Activated CD8-positive, alpha-beta T cell treated with anti-CD3 and anti-CD28 coated beads for 36 hours (primary cell): ENCODE results near the gene INTS3. TPM values are rescaled to one million over a fixed set of nuclear protein-coding genes. Genes with fewer than 3 reads are reported as not detected.

Experiments used
- ATAC-seq: fragments of 200-7000 bp; cut with Tn5 transposase; one replicate; pipeline ENCODE4 v1.10.0; 2021; ENCODE audit warnings: mild to moderate bottlenecking, moderate library complexity
- CTCF ChIA-PET: fragments of 350-600 bp; sonication (Branson Sonifier 250); formaldehyde crosslinking; loops from one replicate; lab custom pipeline; 2021; ENCODE audit warnings: antibody characterized with exemption; lab: Charles Lee
- POLR2A ChIA-PET: fragments of 350-600 bp; sonication (Branson Sonifier 250); formaldehyde crosslinking; loops from one replicate; lab custom pipeline; 2021; ENCODE audit warnings: antibody characterized with exemption; lab: Charles Lee
- DNase-seq: peaks from one replicate; pipeline ENCODE4 v3.0.0-alpha.2; 2020
- H3K27ac Mint-ChIP-seq: one replicate; pipeline ENCODE4 v1.8.0; 2021; ENCODE audit warnings: mild to moderate bottlenecking, mixed read lengths
- H3K27me3 Mint-ChIP-seq: one replicate; pipeline ENCODE4 v1.8.0; 2021; ENCODE audit warnings: mixed read lengths
- H3K36me3 Mint-ChIP-seq: one replicate; pipeline ENCODE4 v1.8.0; 2021; ENCODE audit warnings: low read depth, mixed read lengths
- H3K4me1 Mint-ChIP-seq: one replicate; pipeline ENCODE4 v1.8.0; 2021; ENCODE audit warnings: low read depth, mixed read lengths
- H3K4me3 Mint-ChIP-seq: one replicate; pipeline ENCODE4 v1.8.0; 2021; ENCODE audit warnings: mild to moderate bottlenecking, moderate library complexity, mixed read lengths
- H3K9me3 Mint-ChIP-seq: one replicate; pipeline ENCODE4 v1.8.0; 2021; ENCODE audit warnings: mixed read lengths
- CTCF ChIP-seq: fragments of 200-600 bp; IDR thresholded peaks from one replicate; pipeline ENCODE4 v1.8.0; 2022; ENCODE audit warnings: antibody characterized with exemption, mild to moderate bottlenecking
- intact Hi-C: fragments of 100-400 bp; cut with micrococcal nuclease; formaldehyde crosslinking; loops from one replicate; pipeline ENCODE4 v1.10.0; 2022
- total RNA-seq, 2 experiments: library from RNA; stranded (reverse); gene quantifications; one replicate each; pipeline ENCODE4 v1.2.3, GENCODE V29; 2021

Gene INTS3
- total RNA-seq, 2 experiments from 2014 or later = 45.0 to 45.5 TPM

GRCh38 chr1:153790313-153790965, 62.6 kb downstream of the INTS3 start:
- POLR2A ChIA-PET = interaction anchor here (0.6 to 2.6 kb wide), 6 partner anchors 9 to 200 kb away, joined by 3 to 11 read pairs (median 4); partner anchors contain the start of genes CREB3L4 and RPS27
- CTCF ChIA-PET = interaction anchor here (1.0 to 1.7 kb wide), 6 partner anchors 8 to 196 kb away, joined by 3 to 5 read pairs (median 4); partner anchors contain the start of genes DENND4B, RAB13 and SLC27A3
- no peak for DNase-seq
- TF ChIP-seq CTCF = no peak
- no peaks in the 10 kb centered on the region for H3K36me3 Mint-ChIP-seq
- no peaks in the 10 kb centered on the region for H3K9me3 Mint-ChIP-seq
- intact Hi-C loops = no loop called here
- H3K27ac Mint-ChIP-seq = peak overlapping the region; percentile 80
- peaks cover 2% of the 10 kb centered on the region for H3K27me3 Mint-ChIP-seq
- peak overlapping the region; percentile 43 for H3K4me3 Mint-ChIP-seq
- peaks cover 33% of the 10 kb centered on the region for H3K4me1 Mint-ChIP-seq
- no peak for ATAC-seq

- ChIA-PET CTCF (interaction anchor here (1.0 to 3.2 kb wide), 4 partner anchors 16 to 196 kb away, joined by 3 to 10 read pairs (median 4); partner anchors contain the start of genes DENND4B, RAB13 and SLC27A3), POLR2A (interaction anchor here (1.0 to 2.6 kb wide), 8 partner anchors 10 to 199 kb away, joined by 3 to 11 read pairs (median 4); partner anchors contain the start of genes CREB3L4 and RPS27)
- DNase-seq (peak; percentile 62), ATAC-seq (peak; percentile 91)
- Mint-ChIP-seq H3K36me3 (no peaks in the 10 kb centered on the region), H3K27ac (peak overlapping the region; percentile 80), H3K27me3 (peaks cover 2% of the 10 kb centered on the region), H3K4me1 (peaks cover 33% of the 10 kb centered on the region), H3K9me3 (no peaks in the 10 kb centered on the region), H3K4me3 (peak overlapping the region; percentile 43)
- intact Hi-C loops = no loop called here
- no peak for TF ChIP-seq CTCF
Measured at GRCh38 chr1:153790966-153791647, 63.3 kb downstream of the INTS3 start.

DNA sequence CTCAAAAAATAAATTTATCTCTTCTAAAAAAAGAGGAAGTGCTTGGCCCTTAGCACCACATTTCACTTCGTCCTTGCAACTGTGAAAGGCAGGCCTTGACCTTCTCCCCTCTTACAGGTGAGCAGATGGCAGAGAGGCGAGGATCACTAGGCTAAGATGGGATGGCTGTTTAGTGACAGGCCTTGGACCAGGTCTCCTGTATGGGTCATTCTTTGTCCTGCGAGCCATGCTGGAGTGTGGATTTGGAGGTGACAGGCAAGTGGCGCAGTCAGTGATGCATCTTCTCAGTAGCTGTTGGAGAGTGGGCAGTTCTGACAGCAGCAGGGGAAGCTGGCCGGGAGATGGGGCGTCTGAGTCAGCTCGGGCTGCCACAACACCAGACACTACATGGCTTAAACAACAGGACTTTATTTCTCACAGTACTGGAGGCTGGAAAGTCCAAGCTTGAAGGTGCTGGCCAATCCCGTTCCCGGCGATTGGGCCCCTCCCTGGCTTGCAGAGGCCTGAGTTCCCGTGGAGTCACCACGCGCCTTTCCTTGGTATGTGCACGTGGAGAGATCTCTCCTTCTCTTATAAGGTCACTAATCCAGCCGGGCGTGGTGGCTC, 63.9 kb downstream of the INTS3 start:
- peak overlapping the region; percentile 80 for H3K27ac Mint-ChIP-seq
- peak; percentile 50 for ATAC-seq
- intact Hi-C loops = no loop called here

GRCh38 chr1:153792631-153793041, 64.8 kb downstream of the INTS3 start:
- no peak for DNase-seq
- Mint-ChIP-seq H3K4me1 (peaks cover 39% of the 10 kb centered on the region), H3K9me3 (no peaks in the 10 kb centered on the region), H3K36me3 (no peaks in the 10 kb centered on the region), H3K27ac (peak overlapping the region; percentile 62), H3K27me3 (peaks cover 2% of the 10 kb centered on the region), H3K4me3 (no peak overlapping the region)
- ATAC-seq = no peak
- TF ChIP-seq CTCF = no peak
- intact Hi-C loops = no loop called here
- CTCF ChIA-PET = interaction anchor here (1.1 to 3.2 kb wide), 3 partner anchors 74 to 194 kb away, joined by 3 to 10 read pairs (median 5); partner anchors contain the start of genes DENND4B and RAB13
- POLR2A ChIA-PET = interaction anchor here (0.8 to 2.6 kb wide), 6 partner anchors 9 to 197 kb away, joined by 3 to 11 read pairs (median 4); partner anchors contain the start of gene JTB

More for the DNA sequence above, 63.9 kb downstream of the INTS3 start:
- ChIA-PET CTCF (interaction anchor here (1.0 to 3.2 kb wide), 2 partner anchors 83 to 195 kb away, joined by 3 to 10 read pairs; partner anchors contain the start of gene RAB13), POLR2A (interaction anchor here (1.0 to 2.6 kb wide), 7 partner anchors 9 to 199 kb away, joined by 3 to 11 read pairs (median 4); partner anchors contain the start of gene RPS27)
- H3K27me3 Mint-ChIP-seq = peaks cover 2% of the 10 kb centered on the region
- no peak for TF ChIP-seq CTCF
- H3K4me1 Mint-ChIP-seq = peaks cover 35% of the 10 kb centered on the region
- H3K4me3 Mint-ChIP-seq = peak overlapping the region; percentile 9
- no peaks in the 10 kb centered on the region for H3K9me3 Mint-ChIP-seq
- no peaks in the 10 kb centered on the region for H3K36me3 Mint-ChIP-seq
- peak; percentile 65 for DNase-seq
